Measurements from ENCODE around the gene STK33. TPM values are rescaled to one million over a fixed set of nuclear protein-coding genes. Genes with fewer than 3 reads are reported as not detected.

The STK33 gene
- total RNA-seq, 1 experiment from 2014 or later: 3.9 TPM

DNA sequence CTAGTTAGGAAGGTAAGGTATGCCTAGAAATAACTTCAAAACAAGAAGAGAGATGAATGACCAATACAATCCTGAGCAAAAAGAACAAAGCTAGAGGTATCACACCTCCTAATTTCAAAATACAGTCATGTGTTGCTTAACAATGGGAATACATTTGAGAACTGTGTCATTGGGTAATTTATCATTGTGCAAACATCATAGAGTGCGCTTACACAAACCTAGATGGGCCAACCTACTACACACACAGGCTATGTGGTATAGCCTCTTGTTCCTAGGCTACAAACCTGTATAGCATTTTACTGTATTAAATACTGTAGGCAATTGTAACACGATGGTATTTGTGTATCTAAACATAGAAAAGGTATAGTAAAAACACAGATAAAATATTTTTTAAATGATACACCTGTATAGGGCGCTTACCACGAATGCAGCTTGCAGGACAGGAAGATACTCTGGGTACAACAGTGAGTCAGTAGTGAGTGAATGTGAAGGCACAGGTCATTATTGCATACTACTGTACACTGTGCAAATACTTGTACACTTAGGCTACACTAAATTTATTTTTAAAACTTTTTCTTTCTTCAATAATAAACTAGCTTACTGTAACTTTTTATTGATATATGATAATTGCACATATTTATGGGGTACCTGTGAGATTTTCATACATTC lies 48.2 kb downstream of the STK33 start:
- Histone ChIP-seq H3K27ac (ENCODE audit: low read length) (no peak overlapping the region), H3K9me3 (ENCODE audit: control insufficient read depth, insufficient read depth, low read depth, low read length) (no peaks in the 10 kb centered on the region), H3K36me3 (ENCODE audit: control insufficient read depth, insufficient read depth, low read length) (no peaks in the 10 kb centered on the region), H3K4me3 (ENCODE audit: low read depth in 2 of 2, low read length in 2 of 2) (no peak overlapping the region), H3K27me3 (ENCODE audit: control insufficient read depth, insufficient read depth, low read length) (0 out of 2 replicates have a peak, but pooled peaks cover 7% of the 10 kb centered on the region), H3K4me1 (ENCODE audit: control insufficient read depth, insufficient read depth, low read length) (no peaks in the 10 kb centered on the region)
- DNase-seq (ENCODE audit: low read depth, low spot score) (no peak), ATAC-seq (no peak)
- intact Hi-C loops (cut with micrococcal nuclease; ENCODE audit: unreplicated experiment) (no loop called here), in situ Hi-C loops (cut with HindIII; ENCODE audit: low pct_unique_long_range_greater_than_20kb, low sequenced_read_pairs) (no loop called here)
- POLR2A ChIA-PET: no interaction called here
- TF ChIP-seq REST (IDR thresholded peaks at IDR 0.05; ENCODE audit: insufficient read depth in 1 of 2, low read depth in 2 of 2, low read length in 1 of 2) (no peak), CTCF (IDR thresholded peaks at IDR 0.05) (no peak), POLR2AphosphoS5 (IDR thresholded peaks at IDR 0.05; ENCODE audit: low read depth, low read length) (no peak), TCF7L2 (IDR thresholded peaks at IDR 0.05; ENCODE audit: low read depth, low read length) (no peak), SIN3A (IDR thresholded peaks at IDR 0.05; ENCODE audit: borderline replicate concordance, insufficient read depth, low read depth, low read length) (no peak)
- BruUV-seq (replicated peaks): no TSS peak
- CTCF ChIA-PET: interaction anchor here (0.8 kb wide), 1 partner anchor 21 kb away, joined by 3 read pairs; no protein-coding TSS in a partner anchor

DNA sequence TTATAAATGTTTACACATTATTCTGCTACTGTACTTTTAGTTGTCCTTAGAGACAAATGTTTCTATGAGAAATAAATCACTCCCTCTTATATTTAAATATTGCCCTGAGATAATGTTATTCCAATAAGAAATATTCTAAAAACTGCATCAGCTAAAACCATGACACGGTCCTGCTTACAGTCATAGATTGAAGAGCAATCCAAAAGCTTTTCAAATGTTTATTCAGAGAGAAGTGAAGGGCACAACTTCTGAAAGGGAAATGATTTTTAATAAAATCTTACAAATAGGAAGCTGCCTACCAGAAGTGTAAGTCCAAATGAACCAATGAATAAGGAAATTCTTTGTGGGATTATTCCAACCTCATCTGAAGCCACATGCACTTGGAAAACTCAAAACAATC lies 49.2 kb downstream of the STK33 start:
- ATAC-seq (no peak), DNase-seq (ENCODE audit: low read depth, low spot score) (no peak)
- no peaks in the 10 kb centered on the region for H3K9me3 ChIP-seq (ENCODE audit: control insufficient read depth, insufficient read depth, low read depth, low read length)
- no peaks in the 10 kb centered on the region for H3K4me1 ChIP-seq (ENCODE audit: control insufficient read depth, insufficient read depth, low read length)
- no peaks in the 10 kb centered on the region for H3K36me3 ChIP-seq (ENCODE audit: control insufficient read depth, insufficient read depth, low read length)
- no peak overlapping the region for H3K4me3 ChIP-seq (ENCODE audit: low read depth in 2 of 2, low read length in 2 of 2)
- ChIA-PET POLR2A (no interaction called here), CTCF (no interaction called here)
- in situ Hi-C loops (cut with HindIII; ENCODE audit: low pct_unique_long_range_greater_than_20kb, low sequenced_read_pairs): no loop called here
- intact Hi-C loops (cut with micrococcal nuclease; ENCODE audit: unreplicated experiment): no loop called here
- BruUV-seq (replicated peaks): no TSS peak
- TF ChIP-seq CTCF (IDR thresholded peaks at IDR 0.05) (no peak), REST (IDR thresholded peaks at IDR 0.05; ENCODE audit: insufficient read depth in 1 of 2, low read depth in 2 of 2, low read length in 1 of 2) (no peak), TCF7L2 (IDR thresholded peaks at IDR 0.05; ENCODE audit: low read depth, low read length) (no peak), SIN3A (IDR thresholded peaks at IDR 0.05; ENCODE audit: borderline replicate concordance, insufficient read depth, low read depth, low read length) (no peak), POLR2AphosphoS5 (IDR thresholded peaks at IDR 0.05; ENCODE audit: low read depth, low read length) (no peak)
- 0 out of 2 replicates have a peak, but pooled peaks cover 7% of the 10 kb centered on the region for H3K27me3 ChIP-seq (ENCODE audit: control insufficient read depth, insufficient read depth, low read length)
- H3K27ac ChIP-seq (ENCODE audit: low read length): no peak overlapping the region

All from Panc1 (cell line).